Lung (tissue), 12 donors: Measurements from ENCODE around the gene COQ9. TPM values are rescaled to one million over a fixed set of nuclear protein-coding genes. Genes with fewer than 3 reads are reported as not detected.

Experiments
- ATAC-seq: fragments of 200-7000 bp; cut with Tn5 transposase; one replicate; pipeline ENCODE4 v1.9.1; 2020; ENCODE audit warnings: moderate number of reproducible peaks; ENCODE audit not compliant: insufficient read depth, low FRiP score
- DNase-seq, 3 donors: peaks; one replicate each; pipeline ENCODE4 v3.0.0-alpha.2; 2013 to 2017
- H3K27ac ChIP-seq, 2 donors: one replicate each; pipeline ENCODE4 v1.5.1; 2013; ENCODE audit warnings: mild to moderate bottlenecking in 2 of 2, moderate library complexity in 2 of 2, control low read depth in 1 of 2, inconsistent platforms in 1 of 2, low read depth in 1 of 2, low read length in 1 of 2
- H3K27me3 ChIP-seq, 3 donors: one replicate each; pipeline ENCODE4 v1.5.1; 2013; ENCODE audit warnings: low read length in 2 of 3; ENCODE audit not compliant: control insufficient read depth in 3 of 3, insufficient read depth in 3 of 3
- H3K36me3 ChIP-seq, 4 donors: one replicate each; pipeline ENCODE4 v1.5.1; 2013; ENCODE audit warnings: low read length in 4 of 4, mild to moderate bottlenecking in 1 of 4, moderate library complexity in 1 of 4; ENCODE audit not compliant: control insufficient read depth in 4 of 4, insufficient read depth in 4 of 4
- H3K4me1 ChIP-seq, 5 donors: one replicate each; pipeline ENCODE4 v1.5.1; 2013; ENCODE audit warnings: low read length in 5 of 5, mild to moderate bottlenecking in 2 of 5, moderate library complexity in 1 of 5; ENCODE audit not compliant: control insufficient read depth in 5 of 5, insufficient read depth in 5 of 5
- H3K4me3 ChIP-seq: one replicate; pipeline ENCODE4 v1.5.1; 2013; ENCODE audit warnings: mild to moderate bottlenecking, control low read depth, moderate library complexity
- H3K9ac ChIP-seq, 2 donors: one replicate each; pipeline ENCODE4 v1.5.1; 2013; ENCODE audit warnings: low read length in 2 of 2, control low read depth in 1 of 2; ENCODE audit not compliant: insufficient read depth in 1 of 2
- H3K9me3 ChIP-seq, 4 donors: one replicate each; pipeline ENCODE4 v1.5.1; 2013; ENCODE audit warnings: low read length in 3 of 4, mild to moderate bottlenecking in 1 of 4, moderate library complexity in 1 of 4; ENCODE audit not compliant: control insufficient read depth in 4 of 4, insufficient read depth in 3 of 4
- CTCF ChIP-seq: IDR thresholded peaks from 2 replicates; pipeline ENCODE4 v1.5.1; 2012; ENCODE audit warnings: mild to moderate bottlenecking; ENCODE audit errors: control extremely low read depth, extremely low read depth
- WGBS, 2 donors: extraction: QIAGEN DNeasy Blood & Tissue Kit; methylation state at CpG; one replicate each; pipeline ENCODE4 v1.1.7; 2013; 5-methylcytosine and 5-hydroxymethylcytosine counted together
- polyA plus RNA-seq, 2 donors: library from polyadenylated mRNA; stranded (reverse); fragments of 200-250 nt; gene quantifications; one replicate each; pipeline ENCODE4 v1.2.1, GENCODE V29; 2013
- total RNA-seq, 2 donors: library from RNA; depleted of rRNA in 1 of 2; stranded (reverse); fragments of >200 nt in 1 of 2; gene quantifications; one replicate each; pipeline ENCODE4 v1.2.1, GENCODE V29; 2014 to 2021
- donor health status: control.
- donor health status: control.
- donor health status: Bipolar disorder and iron deficiency.
- donor health status: healthy.
- donor health status: DM: yes; HTN: yes; CAD: no.

The COQ9 gene
- total and polyA plus RNA-seq, 4 donors: 42.2 to 59.5 (median 46.8) TPM

GRCh38 chr16:57510016-57510871, 63.0 kb downstream of the COQ9 start:
- no peak overlapping the region for H3K27ac ChIP-seq
- DNase-seq (no peak), ATAC-seq (no peak)
- peaks cover 0 to 6% (median 3%) of the 10 kb centered on the region in 4 donors for H3K36me3 ChIP-seq
- H3K27me3 ChIP-seq: no peaks in the 10 kb centered on the region
- no peak overlapping the region for H3K4me3 ChIP-seq
- H3K9ac ChIP-seq: no peak overlapping the region
- TF ChIP-seq CTCF: no peak
- H3K4me1 ChIP-seq: peaks cover 0 to 33% (median 5%) of the 10 kb centered on the region in 5 donors
- no peaks in the 10 kb centered on the region for H3K9me3 ChIP-seq
- WGBS, 2 donors: 72 to 80% methylated on average over 10 of the region's 10 CpGs

Other genes starting within 250 kb of the COQ9 start
- 10 to 100 TPM; 45.1 to 63.2 TPM for gene ARL2BP, start 202.2 kb upstream of the COQ9 start, total RNA-seq
- gene ARL2BP, start 202.2 kb upstream of the COQ9 start, polyA plus RNA-seq: 10 to 100 TPM; 32.8 to 43.2 TPM
- gene PLLP, start 162.8 kb upstream of the COQ9 start, total RNA-seq: 10 to 100 TPM; 23.8 to 63.7 TPM
- gene PLLP, start 162.8 kb upstream of the COQ9 start, polyA plus RNA-seq: 10 to 100 TPM; 59.6 to 98.7 TPM
- gene CCL22, start 88.7 kb upstream of the COQ9 start, total RNA-seq: 1 to 10 TPM in 1 of 2 donors, under 1 TPM in 1; 0.43 to 3.1 TPM
- 1 to 10 TPM in 1 of 2 donors, under 1 TPM in 1; 0.65 to 1.8 TPM for gene CCL22, start 88.7 kb upstream of the COQ9 start, polyA plus RNA-seq
- gene CX3CL1, start 75.0 kb upstream of the COQ9 start, total RNA-seq: 10 to 100 TPM; 22.8 to 38.6 TPM
- gene CX3CL1, start 75.0 kb upstream of the COQ9 start, polyA plus RNA-seq: 10 to 100 TPM; 24.9 to 58.6 TPM
- gene CCL17, start 42.7 kb upstream of the COQ9 start, total RNA-seq: 1 to 10 TPM in 1 of 2 donors, not detected in 1; 3.1 TPM
- 10 to 100 TPM in 1 of 2 donors, 1 to 10 TPM in 1; 3.5 to 39.3 TPM for gene CCL17, start 42.7 kb upstream of the COQ9 start, polyA plus RNA-seq
- 10 to 100 TPM; 41.2 to 69.6 TPM for gene CIAPIN1, start 94 bp upstream of the COQ9 start, total RNA-seq
- 10 to 100 TPM; 24.0 to 34.2 TPM for gene CIAPIN1, start 94 bp upstream of the COQ9 start, polyA plus RNA-seq
- gene POLR2C, start 15.2 kb downstream of the COQ9 start, total RNA-seq: 100 to 1,000 TPM in 1 of 2 donors, 10 to 100 TPM in 1; 89.5 to 124 TPM
- gene POLR2C, start 15.2 kb downstream of the COQ9 start, polyA plus RNA-seq: 10 to 100 TPM; 65.8 to 75.4 TPM
- gene DOK4, start 39.0 kb downstream of the COQ9 start, total RNA-seq: 10 to 100 TPM; 45.9 to 58.2 TPM
- 10 to 100 TPM; 19.7 to 56.3 TPM for gene DOK4, start 39.0 kb downstream of the COQ9 start, polyA plus RNA-seq
- gene CCDC102A, start 89.1 kb downstream of the COQ9 start, total RNA-seq: 10 to 100 TPM in 1 of 2 donors, 1 to 10 TPM in 1; 9.1 to 14.0 TPM
- 1 to 10 TPM; 3.6 to 4.8 TPM for gene CCDC102A, start 89.1 kb downstream of the COQ9 start, polyA plus RNA-seq
- 1 to 10 TPM in 1 of 2 donors, under 1 TPM in 1; 0.74 to 2.0 TPM for gene ADGRG5, start 95.2 kb downstream of the COQ9 start, total RNA-seq
- gene ADGRG5, start 95.2 kb downstream of the COQ9 start, polyA plus RNA-seq: under 1 TPM; 0.43 to 0.52 TPM
- 10 to 100 TPM in 1 of 2 donors, 1 to 10 TPM in 1; 8.8 to 74.4 TPM for gene ADGRG1, start 181.2 kb downstream of the COQ9 start, total RNA-seq
- gene ADGRG1, start 181.2 kb downstream of the COQ9 start, polyA plus RNA-seq: 10 to 100 TPM; 18.9 to 37.2 TPM
- gene ADGRG3, start 220.8 kb downstream of the COQ9 start, total RNA-seq: 10 to 100 TPM in 1 of 2 donors, 1 to 10 TPM in 1; 3.9 to 14.8 TPM
- gene ADGRG3, start 220.8 kb downstream of the COQ9 start, polyA plus RNA-seq: 10 to 100 TPM in 1 of 2 donors, 1 to 10 TPM in 1; 1.8 to 66.2 TPM
- gene DRC7, start 247.3 kb downstream of the COQ9 start, total RNA-seq: 10 to 100 TPM in 1 of 2 donors, 1 to 10 TPM in 1; 8.6 to 10.9 TPM
- 1 to 10 TPM; 2.5 to 4.2 TPM for gene DRC7, start 247.3 kb downstream of the COQ9 start, polyA plus RNA-seq